ENCODE results near the gene CDH4.
"Not testable (repeated sequence)": the region's sequence is repeated elsewhere in the genome, so short reads cannot be mapped to it uniquely, and the experiment has no call there.

CDH4 gene

GRCh38 chr20:61982951-61983315 lies 730.9 kb downstream of the CDH4 start:
- no peak for DNase-seq
- H3K4me1 ChIP-seq (ENCODE audit: control insufficient read depth in 1 of 2, insufficient read depth in 2 of 2, low read length in 2 of 2): no peaks in the 10 kb centered on the region
- no peak overlapping the region for H3K27ac ChIP-seq (ENCODE audit: low read depth, low read length)
- no peaks in the 10 kb centered on the region for H3K9me3 ChIP-seq (ENCODE audit: insufficient read depth, low read depth, low read length)
- no peak overlapping the region for H4K12ac ChIP-seq (ENCODE audit: low read depth, low read length)
- H3K18ac ChIP-seq (ENCODE audit: low read length): no peak overlapping the region
- H3K4me2 ChIP-seq (ENCODE audit: low read length): no peak overlapping the region
- H2BK12ac ChIP-seq (ENCODE audit: low read length): no peak overlapping the region
- no peak overlapping the region for H4K91ac ChIP-seq (ENCODE audit: low read depth, low read length)
- H4K8ac ChIP-seq (ENCODE audit: low read depth, low read length): no peak overlapping the region
- H3K27me3 ChIP-seq (ENCODE audit: insufficient read depth, low read length): no peaks in the 10 kb centered on the region
- H2BK120ac ChIP-seq (ENCODE audit: insufficient read depth, low read length, poor library complexity): no peak overlapping the region
- H3K9ac ChIP-seq (ENCODE audit: low read length): no peak overlapping the region
- no peaks in the 10 kb centered on the region for H3K79me1 ChIP-seq (ENCODE audit: low read length)
- H3K36me3 ChIP-seq (ENCODE audit: control insufficient read depth in 1 of 2, insufficient read depth in 2 of 2, low read length in 2 of 2): peaks cover 32 to 46% of the 10 kb centered on the region in 2 experiments
- no peaks in the 10 kb centered on the region for H3K79me2 ChIP-seq (ENCODE audit: control insufficient read depth, insufficient read depth, low read length, poor library complexity)
- no peak overlapping the region for H2AFZ ChIP-seq (ENCODE audit: insufficient read depth, low read length, poor library complexity)
- WGBS (ENCODE audit: extremely low coverage, insufficient coverage, insufficient read length): no CpG with 5 or more reads among the region's 11 CpGs
- H3K23ac ChIP-seq (ENCODE audit: low read length): no peak overlapping the region
- no peak overlapping the region for H2AK5ac ChIP-seq (ENCODE audit: low read length)
- H3K4ac ChIP-seq (ENCODE audit: low read depth, low read length): no peak overlapping the region
- H2BK5ac ChIP-seq (ENCODE audit: low read depth, low read length, poor library complexity): no peak overlapping the region
- H3K4me3 ChIP-seq (ENCODE audit: low read depth, low read length): no peak overlapping the region
- H3K14ac ChIP-seq (ENCODE audit: low read length): no peak overlapping the region

GRCh38 chr20:61983965-61984364 lies 731.9 kb downstream of the CDH4 start:
- Histone ChIP-seq H3K27ac (ENCODE audit: low read depth, low read length) (no peak overlapping the region), H3K4me1 (ENCODE audit: control insufficient read depth in 1 of 2, insufficient read depth in 2 of 2, low read length in 2 of 2) (no peaks in the 10 kb centered on the region), H3K14ac (ENCODE audit: low read length) (no peak overlapping the region), H3K27me3 (ENCODE audit: insufficient read depth, low read length) (no peaks in the 10 kb centered on the region), H3K36me3 (ENCODE audit: control insufficient read depth in 1 of 2, insufficient read depth in 2 of 2, low read length in 2 of 2) (peaks cover 35 to 51% of the 10 kb centered on the region in 2 experiments), H4K91ac (ENCODE audit: low read depth, low read length) (no peak overlapping the region), H3K23ac (ENCODE audit: low read length) (no peak overlapping the region), H4K12ac (ENCODE audit: low read depth, low read length) (no peak overlapping the region), H3K4me2 (ENCODE audit: low read length) (no peak overlapping the region), H3K9me3 (ENCODE audit: insufficient read depth, low read depth, low read length) (no peaks in the 10 kb centered on the region), H2AFZ (ENCODE audit: insufficient read depth, low read length, poor library complexity) (no peak overlapping the region), H2BK120ac (ENCODE audit: insufficient read depth, low read length, poor library complexity) (no peak overlapping the region), H2BK12ac (ENCODE audit: low read length) (no peak overlapping the region), H4K8ac (ENCODE audit: low read depth, low read length) (no peak overlapping the region), H3K9ac (ENCODE audit: low read length) (no peak overlapping the region), H2AK5ac (ENCODE audit: low read length) (no peak overlapping the region), H3K18ac (ENCODE audit: low read length) (no peak overlapping the region), H3K4ac (ENCODE audit: low read depth, low read length) (no peak overlapping the region), H3K79me2 (ENCODE audit: control insufficient read depth, insufficient read depth, low read length, poor library complexity) (no peaks in the 10 kb centered on the region), H2BK5ac (ENCODE audit: low read depth, low read length, poor library complexity) (no peak overlapping the region), H3K4me3 (ENCODE audit: low read depth, low read length) (no peak overlapping the region), H3K79me1 (ENCODE audit: low read length) (no peaks in the 10 kb centered on the region)
- DNase-seq: no peak
- WGBS (ENCODE audit: extremely low coverage, insufficient coverage, insufficient read length): no CpG with 5 or more reads among the region's 17 CpGs

- not testable (repeated sequence) for H4K12ac ChIP-seq (ENCODE audit: low read depth, low read length); H2BK12ac ChIP-seq (ENCODE audit: low read length); H3K27me3 ChIP-seq (ENCODE audit: insufficient read depth, low read length); H2BK5ac ChIP-seq (ENCODE audit: low read depth, low read length, poor library complexity); H3K18ac ChIP-seq (ENCODE audit: low read length); H3K79me1 ChIP-seq (ENCODE audit: low read length); H4K8ac ChIP-seq (ENCODE audit: low read depth, low read length); H2AK5ac ChIP-seq (ENCODE audit: low read length); H3K14ac ChIP-seq (ENCODE audit: low read length); H3K4me2 ChIP-seq (ENCODE audit: low read length); H3K79me2 ChIP-seq (ENCODE audit: control insufficient read depth, insufficient read depth, low read length, poor library complexity); H3K27ac ChIP-seq (ENCODE audit: low read depth, low read length); H3K4ac ChIP-seq (ENCODE audit: low read depth, low read length); DNase-seq; H3K9ac ChIP-seq (ENCODE audit: low read length); H3K9me3 ChIP-seq (ENCODE audit: insufficient read depth, low read depth, low read length); H2BK120ac ChIP-seq (ENCODE audit: insufficient read depth, low read length, poor library complexity); H3K4me1 ChIP-seq (ENCODE audit: control insufficient read depth in 1 of 2, insufficient read depth in 2 of 2, low read length in 2 of 2); H2AFZ ChIP-seq (ENCODE audit: insufficient read depth, low read length, poor library complexity); H4K91ac ChIP-seq (ENCODE audit: low read depth, low read length); H3K23ac ChIP-seq (ENCODE audit: low read length); H3K4me3 ChIP-seq (ENCODE audit: low read depth, low read length)
- peaks cover 36 to 52% of the 10 kb centered on the region in 2 experiments for H3K36me3 ChIP-seq (ENCODE audit: control insufficient read depth in 1 of 2, insufficient read depth in 2 of 2, low read length in 2 of 2)
- no CpG with 5 or more reads among the region's 14 CpGs for WGBS (ENCODE audit: extremely low coverage, insufficient coverage, insufficient read length)
Observed at GRCh38 chr20:61984431-61984830, 732.4 kb downstream of the CDH4 start.

- WGBS (ENCODE audit: extremely low coverage, insufficient coverage, insufficient read length): no CpG with 5 or more reads among the region's 6 CpGs
- no peaks in the 10 kb centered on the region for H3K27me3 ChIP-seq (ENCODE audit: insufficient read depth, low read length)
- no peak for DNase-seq
Observed at GRCh38 chr20:61985096-61985495, 733.0 kb downstream of the CDH4 start.

More at GRCh38 chr20:61985096-61985495, 733.0 kb downstream of the CDH4 start:
- H3K9me3 ChIP-seq (ENCODE audit: insufficient read depth, low read depth, low read length): peaks cover 2% of the 10 kb centered on the region
- H3K36me3 ChIP-seq (ENCODE audit: control insufficient read depth in 1 of 2, insufficient read depth in 2 of 2, low read length in 2 of 2): peaks cover 36 to 58% of the 10 kb centered on the region in 2 experiments
- no peak overlapping the region for H3K27ac ChIP-seq (ENCODE audit: low read depth, low read length)
- no peak overlapping the region for H2BK120ac ChIP-seq (ENCODE audit: insufficient read depth, low read length, poor library complexity)
- H3K23ac ChIP-seq (ENCODE audit: low read length): no peak overlapping the region
- H3K14ac ChIP-seq (ENCODE audit: low read length): no peak overlapping the region
- no peak overlapping the region for H2BK12ac ChIP-seq (ENCODE audit: low read length)
- no peak overlapping the region for H3K9ac ChIP-seq (ENCODE audit: low read length)
- no peak overlapping the region for H3K4me3 ChIP-seq (ENCODE audit: low read depth, low read length)
- H3K79me2 ChIP-seq (ENCODE audit: control insufficient read depth, insufficient read depth, low read length, poor library complexity): no peaks in the 10 kb centered on the region
- H2AK5ac ChIP-seq (ENCODE audit: low read length): no peak overlapping the region
- no peak overlapping the region for H2AFZ ChIP-seq (ENCODE audit: insufficient read depth, low read length, poor library complexity)
- H4K12ac ChIP-seq (ENCODE audit: low read depth, low read length): no peak overlapping the region
- no peak overlapping the region for H3K18ac ChIP-seq (ENCODE audit: low read length)
- H3K4me1 ChIP-seq (ENCODE audit: control insufficient read depth in 1 of 2, insufficient read depth in 2 of 2, low read length in 2 of 2): no peaks in the 10 kb centered on the region
- no peak overlapping the region for H3K4me2 ChIP-seq (ENCODE audit: low read length)
- H3K79me1 ChIP-seq (ENCODE audit: low read length): no peaks in the 10 kb centered on the region
- no peak overlapping the region for H3K4ac ChIP-seq (ENCODE audit: low read depth, low read length)
- H2BK5ac ChIP-seq (ENCODE audit: low read depth, low read length, poor library complexity): no peak overlapping the region
- no peak overlapping the region for H4K91ac ChIP-seq (ENCODE audit: low read depth, low read length)
- no peak overlapping the region for H4K8ac ChIP-seq (ENCODE audit: low read depth, low read length)
